Measurements from ENCODE around the gene COL1A2.

COL1A2 gene

GRCh38 chr7:94376281-94376680, 18.4 kb upstream of the COL1A2 start:
- H3K4me3 ChIP-seq (ENCODE audit: low read depth, low read length): no peak overlapping the region
- DNase-seq (ENCODE audit: low read depth, low spot score): no peak
- no peak for TF ChIP-seq CTCF (IDR thresholded peaks at IDR 0.05; ENCODE audit: low read depth, low read length)
- in situ Hi-C loops (cut with HindIII; ENCODE audit: low sequenced_read_pairs): no loop called here

- no peak for DNase-seq (ENCODE audit: low read depth, low spot score)
- no peak for TF ChIP-seq CTCF (IDR thresholded peaks at IDR 0.05; ENCODE audit: low read depth, low read length)
- no peak overlapping the region for H3K4me3 ChIP-seq (ENCODE audit: low read depth, low read length)
- in situ Hi-C loops (cut with HindIII; ENCODE audit: low sequenced_read_pairs): no loop called here
Observed at GRCh38 chr7:94378356-94378755, 16.3 kb upstream of the COL1A2 start.

GRCh38 chr7:94380264-94380663, 14.4 kb upstream of the COL1A2 start:
- no peak for DNase-seq (ENCODE audit: low read depth, low spot score)
- no peak for TF ChIP-seq CTCF (IDR thresholded peaks at IDR 0.05; ENCODE audit: low read depth, low read length)
- in situ Hi-C loops (cut with HindIII; ENCODE audit: low sequenced_read_pairs): no loop called here
- H3K4me3 ChIP-seq (ENCODE audit: low read depth, low read length): no peak overlapping the region

- in situ Hi-C loops (cut with HindIII; ENCODE audit: low sequenced_read_pairs): no loop called here
- TF ChIP-seq CTCF (IDR thresholded peaks at IDR 0.05; ENCODE audit: low read depth, low read length): no peak
- H3K4me3 ChIP-seq (ENCODE audit: low read depth, low read length): no peak overlapping the region
- DNase-seq (ENCODE audit: low read depth, low spot score): no peak
Observed at GRCh38 chr7:94382132-94382531, 12.6 kb upstream of the COL1A2 start.

- in situ Hi-C loops (cut with HindIII; ENCODE audit: low sequenced_read_pairs): no loop called here
- TF ChIP-seq CTCF (IDR thresholded peaks at IDR 0.05; ENCODE audit: low read depth, low read length): no peak
- DNase-seq (ENCODE audit: low read depth, low spot score): no peak
Observed at GRCh38 chr7:94382746-94383145, 11.9 kb upstream of the COL1A2 start.

GRCh38 chr7:94384315-94384714, 10.4 kb upstream of the COL1A2 start:
- H3K4me3 ChIP-seq (ENCODE audit: low read depth, low read length): no peak overlapping the region
- no peak for DNase-seq (ENCODE audit: low read depth, low spot score)
- no peak for TF ChIP-seq CTCF (IDR thresholded peaks at IDR 0.05; ENCODE audit: low read depth, low read length)
- in situ Hi-C loops (cut with HindIII; ENCODE audit: low sequenced_read_pairs): no loop called here

More at GRCh38 chr7:94382746-94383145, 11.9 kb upstream of the COL1A2 start:
- H3K4me3 ChIP-seq (ENCODE audit: low read depth, low read length): no peak overlapping the region

- no peak for TF ChIP-seq CTCF (IDR thresholded peaks at IDR 0.05; ENCODE audit: low read depth, low read length)
- in situ Hi-C loops (cut with HindIII; ENCODE audit: low sequenced_read_pairs): no loop called here
- no peak overlapping the region for H3K4me3 ChIP-seq (ENCODE audit: low read depth, low read length)
- DNase-seq (ENCODE audit: low read depth, low spot score): no peak
Observed at GRCh38 chr7:94386416-94386815, 8.3 kb upstream of the COL1A2 start.

All from astrocyte of the spinal cord (primary cell).